Left renal cortex interstitium (tissue), 4 donors: ENCODE data around the gene TBCA. TPM values are rescaled to one million over a fixed set of nuclear protein-coding genes. Genes with fewer than 3 reads are reported as not detected.
"Not testable (repeated sequence)": the region's sequence is repeated elsewhere in the genome, so short reads cannot be mapped to it uniquely, and the experiment has no call there.

Experiments used
- DNase-seq, 4 donors: peaks; one replicate each; pipeline ENCODE4 v3.0.0-alpha.2; 2013; ENCODE audit warnings: low read depth in 4 of 4, low spot score in 2 of 4, missing footprints in 1 of 4
- polyA plus RNA-seq, 4 donors: library from polyadenylated mRNA; unstranded; fragments of 120-200 nt; gene quantifications; one replicate each; pipeline ENCODE4 v1.2.1, GENCODE V29; 2013; ENCODE audit not compliant: insufficient read length in 4 of 4

Gene TBCA
- polyA plus RNA-seq, 4 donors: 230 to 331 (median 278) TPM

- peak in 3 of 4 donors; percentile 28 to 62 (median 52) for DNase-seq
Observed at GRCh38 chr5:77774981-77775789, 954 bp downstream of the TBCA start.

GRCh38 chr5:77773734-77774280 is 2.3 kb downstream of the TBCA start:
- DNase-seq: no peak

GRCh38 chr5:77772729-77773128 is 3.4 kb downstream of the TBCA start:
- no peak for DNase-seq

DNA sequence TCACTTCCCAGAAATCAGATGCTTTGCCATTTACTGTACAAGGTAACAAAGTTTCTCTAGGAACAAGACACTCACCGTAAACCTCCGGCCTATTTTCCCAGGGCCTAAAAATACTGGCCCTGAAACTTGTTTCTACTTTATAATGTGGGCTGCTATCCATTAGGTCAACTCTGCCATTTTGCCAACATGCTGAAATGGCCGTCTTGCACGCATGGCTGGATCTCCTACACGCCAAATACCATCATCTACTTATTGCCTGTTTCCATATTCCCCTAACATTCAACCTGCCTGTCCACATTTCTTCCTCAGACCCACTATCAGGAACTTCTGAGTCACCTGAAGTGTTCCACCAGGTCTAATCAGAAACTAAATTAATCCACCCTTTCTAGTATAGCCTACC is 4.7 kb downstream of the TBCA start:
- no peak for DNase-seq

GRCh38 chr5:77770293-77771005 is 5.7 kb downstream of the TBCA start:
- no peak for DNase-seq

DNA sequence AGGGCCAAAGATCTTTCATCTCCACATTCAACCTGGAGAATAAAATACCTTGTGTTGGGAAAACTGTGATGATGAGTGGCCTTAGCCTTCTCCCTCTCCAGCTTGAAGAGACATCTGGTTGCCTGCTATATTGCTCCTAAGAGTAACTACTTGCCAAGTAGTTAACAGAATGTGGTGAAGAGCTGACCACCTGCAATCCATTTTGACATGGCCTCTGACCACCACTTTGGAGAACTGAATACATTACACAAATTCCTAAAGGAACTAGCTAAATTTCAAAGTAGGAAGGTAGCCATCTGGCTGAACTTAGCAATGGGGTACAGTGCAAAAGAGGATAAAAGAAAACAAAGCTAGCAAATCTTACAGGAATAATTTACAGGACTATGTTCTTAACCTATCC is 7.2 kb downstream of the TBCA start:
- no peak for DNase-seq

DNA sequence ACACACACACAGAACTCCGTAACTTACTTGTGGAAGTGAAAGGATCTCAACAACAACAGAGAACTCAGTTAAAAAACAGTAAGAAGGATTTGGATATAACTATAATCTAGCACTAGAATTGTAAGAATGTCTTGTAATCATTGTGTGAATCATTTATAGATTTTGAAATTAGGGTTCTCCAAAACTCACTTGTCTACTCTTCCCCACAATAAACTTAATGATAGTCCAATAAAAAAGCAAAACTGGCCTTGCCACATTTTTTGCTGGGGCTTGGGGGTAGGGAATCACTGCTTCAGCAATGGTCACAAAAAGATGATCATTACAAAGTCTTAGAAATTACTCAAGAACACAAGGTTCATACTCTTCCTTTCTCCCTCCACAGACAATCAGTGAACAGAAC is 8.8 kb downstream of the TBCA start:
- no peak for DNase-seq

DNA sequence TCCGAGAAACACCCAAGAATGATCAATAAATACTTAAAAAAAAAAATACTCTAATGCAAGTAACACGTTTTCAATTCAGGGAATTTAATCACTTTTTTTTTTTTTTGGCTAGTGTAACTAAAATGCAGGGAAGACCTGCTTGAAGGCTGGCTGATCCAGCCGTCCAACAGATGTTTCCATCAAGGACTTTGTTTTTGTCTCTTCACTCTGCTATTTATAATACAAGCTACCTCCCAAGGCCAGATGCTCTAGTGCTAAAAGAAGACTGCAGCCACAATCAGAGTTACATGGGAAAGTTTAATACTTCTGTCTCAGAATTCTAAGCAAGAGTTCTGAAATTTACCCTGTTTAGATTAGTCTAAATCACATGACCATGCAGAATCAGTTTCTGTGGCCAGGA is 14.5 kb downstream of the TBCA start:
- DNase-seq: no peak

GRCh38 chr5:77758141-77758938 is 17.8 kb downstream of the TBCA start:
- DNase-seq: no peak

GRCh38 chr5:77751328-77752023 is 24.7 kb downstream of the TBCA start:
- no peak for DNase-seq

- not testable (repeated sequence) for DNase-seq
Observed at GRCh38 chr5:77750928-77751327, 25.2 kb downstream of the TBCA start.

- DNase-seq: no peak
Observed at GRCh38 chr5:77748160-77748559, 28.0 kb downstream of the TBCA start.

GRCh38 chr5:77744116-77744515 is 32.0 kb downstream of the TBCA start:
- DNase-seq: no peak

- DNase-seq: no peak
Observed at GRCh38 chr5:77743181-77743580, 33.0 kb downstream of the TBCA start.

- no peak for DNase-seq
Observed at GRCh38 chr5:77741608-77742007, 34.5 kb downstream of the TBCA start.

DNA sequence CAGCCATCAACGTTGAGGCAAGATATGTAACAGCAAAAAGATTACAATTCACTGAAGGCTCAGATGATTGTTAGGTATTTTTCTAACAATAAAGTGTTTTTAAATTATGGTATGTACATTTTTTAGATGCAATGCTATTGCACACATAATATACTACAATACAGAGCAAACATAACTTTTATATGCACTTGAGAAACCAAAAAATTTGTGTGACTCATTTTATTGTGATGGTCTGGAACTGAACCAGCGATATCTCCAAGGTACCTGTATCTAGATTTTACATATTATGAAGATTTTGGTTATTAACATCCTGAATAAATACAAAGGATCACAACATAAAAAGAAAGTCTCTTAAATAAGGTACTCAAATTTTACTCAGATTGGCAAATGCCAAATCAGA is 41.3 kb downstream of the TBCA start:
- DNase-seq: no peak

- DNase-seq: no peak
Observed at GRCh38 chr5:77733130-77733529, 43.0 kb downstream of the TBCA start.

DNA sequence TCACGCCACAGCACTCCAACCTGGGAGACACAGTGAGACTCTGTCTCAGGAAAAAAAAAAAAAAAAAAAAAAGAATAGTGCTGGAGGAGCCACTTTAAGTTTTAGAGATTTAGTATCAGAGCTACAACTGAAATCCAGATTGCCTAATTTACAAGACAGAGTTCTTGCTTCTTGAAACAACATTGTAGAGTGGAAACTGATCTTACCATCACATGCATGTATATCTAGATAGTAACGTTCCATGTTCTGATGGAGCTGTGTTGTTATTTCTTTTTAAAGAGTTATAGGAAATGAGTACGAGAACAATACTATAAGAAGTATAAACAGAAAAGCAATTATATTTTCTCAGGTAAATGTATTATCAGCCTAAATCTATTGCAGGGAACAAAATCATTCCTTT is 48.9 kb downstream of the TBCA start:
- DNase-seq: no peak

GRCh38 chr5:77725616-77726015 is 50.5 kb downstream of the TBCA start:
- DNase-seq: no peak

GRCh38 chr5:77724934-77725333 is 51.2 kb downstream of the TBCA start:
- DNase-seq: no peak
